OCI-LY7 (cell line): ENCODE measurements around the gene CARD11. TPM values are rescaled to one million over a fixed set of nuclear protein-coding genes. Genes with fewer than 3 reads are reported as not detected.

Experiments
- BruUV-seq: library from RNA; stranded (reverse); fragments of 400-500 nt; replicated peaks from 2 replicates; lab custom pipeline; 2021; lab: Mats Ljungman, UMichigan
- CTCF ChIA-PET: fragments of 300-600 bp; sonication (Branson Sonifier 250); formaldehyde crosslinking; loops from one replicate; lab custom pipeline; 2022; ENCODE audit warnings: antibody characterized with exemption; ENCODE audit not compliant: unreplicated experiment; lab: Charles Lee
- POLR2A ChIA-PET: fragments of 300-600 bp; sonication (Branson Sonifier 250); formaldehyde crosslinking; loops from one replicate; lab custom pipeline; 2022; ENCODE audit warnings: antibody characterized with exemption; lab: Charles Lee
- DNase-seq: peaks from one replicate; pipeline ENCODE4 v3.0.0-alpha.2; 2015; ENCODE audit warnings: low spot score
- H2AFZ ChIP-seq: fragments of 200-600 bp; sonication (generic), shearing (Covaris generic); 2 replicates; pipeline ENCODE4 v1.6.1; 2014; ENCODE audit warnings: mild to moderate bottlenecking, antibody characterized with exemption, low read length, moderate library complexity
- H3K27ac ChIP-seq: fragments of 200-600 bp; sonication (generic); 2 replicates; pipeline ENCODE4 v1.5.1; 2014; ENCODE audit warnings: mixed run types, low read depth, mild to moderate bottlenecking, moderate library complexity, low read length, inconsistent platforms; ENCODE audit not compliant: poor library complexity, severe bottlenecking
- H3K36me3 ChIP-seq: fragments of 200-600 bp; sonication (generic); 2 replicates; pipeline ENCODE4 v1.6.1; 2014; ENCODE audit warnings: mild to moderate bottlenecking, antibody characterized with exemption, low read length, moderate library complexity, mixed read lengths; ENCODE audit not compliant: insufficient read depth
- H3K4me1 ChIP-seq: fragments of 200-600 bp; sonication (generic); 2 replicates; pipeline ENCODE4 v1.5.1; 2014; ENCODE audit warnings: mild to moderate bottlenecking, low read length; ENCODE audit not compliant: insufficient read depth, poor library complexity, severe bottlenecking
- H3K4me2 ChIP-seq: fragments of 200-600 bp; sonication (generic); 2 replicates; pipeline ENCODE4 v1.6.1; 2014; ENCODE audit warnings: mild to moderate bottlenecking, low read length
- H3K4me3 ChIP-seq: fragments of 200-600 bp; sonication (generic); 2 replicates; pipeline ENCODE4 v1.5.1; 2014; ENCODE audit warnings: mild to moderate bottlenecking, low read depth, low read length; ENCODE audit not compliant: poor library complexity, severe bottlenecking
- H3K79me2 ChIP-seq: fragments of 200-600 bp; sonication (generic); 2 replicates; pipeline ENCODE4 v1.6.1; 2016; ENCODE audit warnings: low read depth, mild to moderate bottlenecking, low read length, moderate library complexity, mixed read lengths; ENCODE audit not compliant: insufficient read depth
- H3K9me2 ChIP-seq: fragments of 200-600 bp; sonication (generic); 2 replicates; pipeline ENCODE4 v1.6.1; 2016; ENCODE audit warnings: mild to moderate bottlenecking, low read length, mixed read lengths; ENCODE audit not compliant: insufficient read depth
- H3K9me3 ChIP-seq: fragments of 200-600 bp; sonication (generic); 2 replicates; pipeline ENCODE4 v1.6.1; 2014; ENCODE audit warnings: mild to moderate bottlenecking, mixed run types, low read length, mixed read lengths
- H4K20me1 ChIP-seq: fragments of 200-600 bp; sonication (generic); 2 replicates; pipeline ENCODE4 v1.6.1; 2014; ENCODE audit warnings: mild to moderate bottlenecking, antibody characterized with exemption, low read length, moderate library complexity, mixed read lengths; ENCODE audit not compliant: insufficient read depth
- EZH2phosphoT487 ChIP-seq: fragments of 200-600 bp; sonication (generic); IDR thresholded peaks from 2 replicates; pipeline ENCODE4 v1.6.1; 2018; ENCODE audit warnings: low read depth, borderline replicate concordance, mild to moderate bottlenecking, mixed run types, antibody characterized with exemption, low read length, moderate library complexity, mixed read lengths
- intact Hi-C: fragments of 100-400 bp; cut with micrococcal nuclease; formaldehyde crosslinking; loops from one replicate; pipeline ENCODE4 v1.10.0; 2022; ENCODE audit not compliant: unreplicated experiment
- total RNA-seq, 2 experiments: library from RNA; depleted of rRNA in 1 of 2; stranded (reverse); fragments of >200 nt in 1 of 2; shearing (Covaris generic) in 1 of 2; gene quantifications; 2 replicates each; pipeline ENCODE4 v1.2.3, GENCODE V29; 2014 to 2022
- TF ChIP-seq, protein P1 (sequence below): fragments of 200-600 bp; sonication (generic); conservative IDR thresholded peaks from 2 replicates; pipeline ENCODE4 v1.5.1; 2014; ENCODE audit warnings: mild to moderate bottlenecking, antibody characterized with exemption, low read length, moderate library complexity, mixed read lengths

Gene CARD11
- total RNA-seq, 2 experiments from 2014 or later: 33.8 to 63.5 TPM

GRCh38 chr7:2930310-2931033 is 113.2 kb downstream of the CARD11 start:
- no peaks in the 10 kb centered on the region for H4K20me1 ChIP-seq
- no peak overlapping the region for H2AFZ ChIP-seq
- DNase-seq: no peak
- H3K4me3 ChIP-seq: no peak overlapping the region
- POLR2A ChIA-PET: no interaction called here
- no peaks in the 10 kb centered on the region for H3K79me2 ChIP-seq
- H3K9me2 ChIP-seq: no peaks in the 10 kb centered on the region
- H3K4me2 ChIP-seq: no peak overlapping the region
- TF ChIP-seq EZH2phosphoT487: no peak
- TF ChIP-seq, protein P1, sequence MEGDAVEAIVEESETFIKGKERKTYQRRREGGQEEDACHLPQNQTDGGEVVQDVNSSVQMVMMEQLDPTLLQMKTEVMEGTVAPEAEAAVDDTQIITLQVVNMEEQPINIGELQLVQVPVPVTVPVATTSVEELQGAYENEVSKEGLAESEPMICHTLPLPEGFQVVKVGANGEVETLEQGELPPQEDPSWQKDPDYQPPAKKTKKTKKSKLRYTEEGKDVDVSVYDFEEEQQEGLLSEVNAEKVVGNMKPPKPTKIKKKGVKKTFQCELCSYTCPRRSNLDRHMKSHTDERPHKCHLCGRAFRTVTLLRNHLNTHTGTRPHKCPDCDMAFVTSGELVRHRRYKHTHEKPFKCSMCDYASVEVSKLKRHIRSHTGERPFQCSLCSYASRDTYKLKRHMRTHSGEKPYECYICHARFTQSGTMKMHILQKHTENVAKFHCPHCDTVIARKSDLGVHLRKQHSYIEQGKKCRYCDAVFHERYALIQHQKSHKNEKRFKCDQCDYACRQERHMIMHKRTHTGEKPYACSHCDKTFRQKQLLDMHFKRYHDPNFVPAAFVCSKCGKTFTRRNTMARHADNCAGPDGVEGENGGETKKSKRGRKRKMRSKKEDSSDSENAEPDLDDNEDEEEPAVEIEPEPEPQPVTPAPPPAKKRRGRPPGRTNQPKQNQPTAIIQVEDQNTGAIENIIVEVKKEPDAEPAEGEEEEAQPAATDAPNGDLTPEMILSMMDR: no peak
- H3K36me3 ChIP-seq: peaks cover 34% of the 10 kb centered on the region
- H3K4me1 ChIP-seq: no peaks in the 10 kb centered on the region
- intact Hi-C loops: no loop called here
- H3K27ac ChIP-seq: no peak overlapping the region
- no TSS peak for BruUV-seq
- CTCF ChIA-PET: no interaction called here
- no peaks in the 10 kb centered on the region for H3K9me3 ChIP-seq

DNA sequence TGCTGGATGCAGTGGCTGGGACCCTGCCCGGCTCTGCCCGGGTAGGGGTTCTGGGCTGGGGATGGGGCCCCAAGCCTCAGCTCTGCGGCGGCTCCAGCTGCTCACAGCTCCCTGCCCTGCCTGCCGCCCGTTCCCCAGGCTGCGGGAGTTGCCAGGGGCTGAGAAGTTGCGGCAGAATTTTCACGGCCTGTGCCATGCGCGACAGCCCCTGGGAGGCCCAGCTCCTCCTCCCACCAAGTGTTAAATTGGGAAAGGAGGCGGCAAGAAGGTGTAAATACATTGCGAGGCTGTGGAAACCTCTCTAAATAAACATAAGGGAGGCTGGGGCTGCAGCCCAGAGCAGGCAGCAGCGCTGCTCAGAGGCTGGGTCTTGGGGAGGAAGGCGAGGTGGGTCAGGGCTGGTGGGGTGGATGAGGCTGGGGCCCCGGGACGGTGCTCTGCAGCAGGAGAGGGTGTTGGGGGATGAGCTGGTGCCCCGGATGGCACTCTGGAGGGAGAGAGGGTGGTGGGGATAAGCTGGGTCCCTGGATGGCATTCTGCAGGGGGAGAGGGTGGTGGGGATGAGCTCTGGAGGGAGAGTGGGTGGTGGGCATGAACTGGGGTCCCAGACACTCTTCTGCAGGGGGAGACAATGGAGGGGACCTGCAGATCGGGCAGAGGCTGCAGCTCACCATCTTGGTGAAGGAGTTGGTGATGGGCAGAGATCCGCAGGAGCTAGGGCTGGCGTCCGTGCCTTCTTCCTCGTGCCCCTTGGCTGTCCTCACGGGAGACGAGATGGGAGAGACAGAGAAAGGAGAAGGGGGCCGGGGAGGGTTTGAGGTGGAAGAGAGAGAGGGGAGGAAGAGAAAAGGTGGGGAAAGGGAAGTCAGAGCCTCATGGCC is 114.1 kb downstream of the CARD11 start:
- Histone ChIP-seq H3K4me3 (no peak overlapping the region), H3K4me2 (no peak overlapping the region), H3K79me2 (no peaks in the 10 kb centered on the region), H3K4me1 (no peaks in the 10 kb centered on the region), H3K27ac (no peak overlapping the region), H3K9me3 (no peaks in the 10 kb centered on the region), H4K20me1 (no peaks in the 10 kb centered on the region), H2AFZ (no peak overlapping the region), H3K9me2 (no peaks in the 10 kb centered on the region), H3K36me3 (peaks cover 33% of the 10 kb centered on the region)
- ChIA-PET POLR2A (interaction anchor here (1.1 kb wide), 1 partner anchor 12 kb away, joined by 6 read pairs; no protein-coding TSS in a partner anchor), CTCF (no interaction called here)
- TF ChIP-seq, protein P1: no peak
- no peak for TF ChIP-seq EZH2phosphoT487
- BruUV-seq: no TSS peak
- DNase-seq: no peak
- intact Hi-C loops: no loop called here
